ENCODE data around the gene ADAMTSL3. TPM values are rescaled to one million over a fixed set of nuclear protein-coding genes. Genes with fewer than 3 reads are reported as not detected.

ADAMTSL3 gene
- polyA plus RNA-seq, 1 donor from 2014 or later = 0.51 TPM

DNA sequence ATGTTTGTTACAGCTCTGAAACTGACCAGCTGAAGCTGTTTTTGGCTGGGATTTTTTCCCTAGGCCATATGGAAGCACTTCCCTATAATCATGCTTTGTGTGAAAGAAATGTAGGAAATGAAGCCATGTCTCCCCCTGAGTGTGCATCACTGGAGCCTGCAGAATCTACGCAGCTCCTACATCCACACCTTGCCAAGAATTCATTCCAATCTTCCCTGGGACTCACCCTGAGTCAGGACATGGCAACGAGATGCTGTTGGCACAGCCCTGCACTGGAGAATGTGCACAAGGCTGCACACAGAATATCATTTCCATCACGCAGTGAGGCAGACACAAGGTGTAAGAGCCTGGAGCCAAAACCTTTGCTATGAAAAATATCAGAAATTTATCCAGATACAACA is 189.5 kb downstream of the ADAMTSL3 start:
- Histone ChIP-seq H4K20me1 (ENCODE audit: insufficient read depth) (no peaks in the 10 kb centered on the region), H3F3A (ENCODE audit: insufficient read depth, low read length, poor library complexity, severe bottlenecking) (no peaks in the 10 kb centered on the region), H2AFZ (ENCODE audit: low read depth, low read length) (no peak overlapping the region), H3K9me3 (ENCODE audit: low read length) (no peaks in the 10 kb centered on the region), H3K9me2 (ENCODE audit: insufficient read depth, low read length) (no peaks in the 10 kb centered on the region), H3K4me3 (ENCODE audit: low read length) (no peak overlapping the region), H3K79me2 (replicated peaks; ENCODE audit: insufficient read depth, low read length) (no peaks in the 10 kb centered on the region), H3K9ac (ENCODE audit: low read length) (no peak overlapping the region), H3K36me3 (ENCODE audit: insufficient read depth, low read length) (no peaks in the 10 kb centered on the region), H3K27me3 (ENCODE audit: insufficient read depth, low read depth, low read length) (no peaks in the 10 kb centered on the region), H3K4me2 (ENCODE audit: low read length) (no peak overlapping the region), H3K27ac (ENCODE audit: low read length) (no peak overlapping the region)
- TF ChIP-seq EZH2 (IDR thresholded peaks at IDR 0.05; ENCODE audit: borderline replicate concordance, insufficient read depth, low read length, poor library complexity, severe bottlenecking) (no peak), TAF1 (IDR thresholded peaks at IDR 0.05; ENCODE audit: low read depth) (no peak), POLR2AphosphoS5 (IDR thresholded peaks at IDR 0.05) (no peak), EP300 (conservative IDR thresholded peaks at IDR 0.05; ENCODE audit: poor library complexity, severe bottlenecking) (no peak), SMC3 (conservative IDR thresholded peaks at IDR 0.05; ENCODE audit: poor library complexity) (no peak), MXI1 (conservative IDR thresholded peaks at IDR 0.05; ENCODE audit: poor library complexity, severe bottlenecking) (no peak), RAD21 (conservative IDR thresholded peaks at IDR 0.05) (no peak), CTCF (IDR thresholded peaks at IDR 0.05; ENCODE audit: poor library complexity, severe bottlenecking) (no peak)
- TF ChIP-seq, protein P1, sequence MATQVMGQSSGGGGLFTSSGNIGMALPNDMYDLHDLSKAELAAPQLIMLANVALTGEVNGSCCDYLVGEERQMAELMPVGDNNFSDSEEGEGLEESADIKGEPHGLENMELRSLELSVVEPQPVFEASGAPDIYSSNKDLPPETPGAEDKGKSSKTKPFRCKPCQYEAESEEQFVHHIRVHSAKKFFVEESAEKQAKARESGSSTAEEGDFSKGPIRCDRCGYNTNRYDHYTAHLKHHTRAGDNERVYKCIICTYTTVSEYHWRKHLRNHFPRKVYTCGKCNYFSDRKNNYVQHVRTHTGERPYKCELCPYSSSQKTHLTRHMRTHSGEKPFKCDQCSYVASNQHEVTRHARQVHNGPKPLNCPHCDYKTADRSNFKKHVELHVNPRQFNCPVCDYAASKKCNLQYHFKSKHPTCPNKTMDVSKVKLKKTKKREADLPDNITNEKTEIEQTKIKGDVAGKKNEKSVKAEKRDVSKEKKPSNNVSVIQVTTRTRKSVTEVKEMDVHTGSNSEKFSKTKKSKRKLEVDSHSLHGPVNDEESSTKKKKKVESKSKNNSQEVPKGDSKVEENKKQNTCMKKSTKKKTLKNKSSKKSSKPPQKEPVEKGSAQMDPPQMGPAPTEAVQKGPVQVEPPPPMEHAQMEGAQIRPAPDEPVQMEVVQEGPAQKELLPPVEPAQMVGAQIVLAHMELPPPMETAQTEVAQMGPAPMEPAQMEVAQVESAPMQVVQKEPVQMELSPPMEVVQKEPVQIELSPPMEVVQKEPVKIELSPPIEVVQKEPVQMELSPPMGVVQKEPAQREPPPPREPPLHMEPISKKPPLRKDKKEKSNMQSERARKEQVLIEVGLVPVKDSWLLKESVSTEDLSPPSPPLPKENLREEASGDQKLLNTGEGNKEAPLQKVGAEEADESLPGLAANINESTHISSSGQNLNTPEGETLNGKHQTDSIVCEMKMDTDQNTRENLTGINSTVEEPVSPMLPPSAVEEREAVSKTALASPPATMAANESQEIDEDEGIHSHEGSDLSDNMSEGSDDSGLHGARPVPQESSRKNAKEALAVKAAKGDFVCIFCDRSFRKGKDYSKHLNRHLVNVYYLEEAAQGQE (IDR thresholded peaks at IDR 0.05; ENCODE audit: borderline replicate concordance) = no peak

DNA sequence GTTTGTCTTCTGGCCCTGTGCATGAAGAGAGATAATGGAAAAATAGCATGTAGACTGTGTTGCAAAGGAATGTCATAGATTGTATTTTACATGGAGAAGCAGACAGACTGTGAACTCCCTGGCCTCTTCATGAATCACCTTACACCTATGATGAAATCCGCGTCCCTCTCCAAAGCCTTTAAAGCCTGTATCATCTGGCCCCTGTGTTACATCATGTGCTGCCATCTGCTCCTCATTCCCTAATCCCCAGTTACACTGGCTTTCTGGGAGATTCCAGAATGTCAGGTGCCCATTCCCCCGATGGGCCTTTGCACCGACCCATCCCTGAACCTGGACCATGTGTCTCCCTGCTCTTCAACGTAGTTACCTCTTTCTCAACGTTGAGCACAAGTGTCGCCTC is 190.8 kb downstream of the ADAMTSL3 start:
- Histone ChIP-seq H3K27me3 (ENCODE audit: insufficient read depth, low read depth, low read length) (no peaks in the 10 kb centered on the region), H3K9ac (ENCODE audit: low read length) (no peak overlapping the region), H3K36me3 (ENCODE audit: insufficient read depth, low read length) (no peaks in the 10 kb centered on the region), H3K9me2 (ENCODE audit: insufficient read depth, low read length) (no peaks in the 10 kb centered on the region), H4K20me1 (ENCODE audit: insufficient read depth) (no peaks in the 10 kb centered on the region), H3K4me3 (ENCODE audit: low read length) (no peak overlapping the region), H3K9me3 (ENCODE audit: low read length) (no peaks in the 10 kb centered on the region), H3K27ac (ENCODE audit: low read length) (no peak overlapping the region), H3F3A (ENCODE audit: insufficient read depth, low read length, poor library complexity, severe bottlenecking) (no peaks in the 10 kb centered on the region), H3K4me2 (ENCODE audit: low read length) (no peak overlapping the region), H3K79me2 (replicated peaks; ENCODE audit: insufficient read depth, low read length) (no peaks in the 10 kb centered on the region), H2AFZ (ENCODE audit: low read depth, low read length) (no peak overlapping the region)
- TF ChIP-seq EP300 (conservative IDR thresholded peaks at IDR 0.05; ENCODE audit: poor library complexity, severe bottlenecking) (no peak), CTCF (IDR thresholded peaks at IDR 0.05; ENCODE audit: poor library complexity, severe bottlenecking) (no peak), TAF1 (IDR thresholded peaks at IDR 0.05; ENCODE audit: low read depth) (no peak), EZH2 (IDR thresholded peaks at IDR 0.05; ENCODE audit: borderline replicate concordance, insufficient read depth, low read length, poor library complexity, severe bottlenecking) (no peak), SMC3 (conservative IDR thresholded peaks at IDR 0.05; ENCODE audit: poor library complexity) (no peak), RAD21 (conservative IDR thresholded peaks at IDR 0.05) (no peak), POLR2AphosphoS5 (IDR thresholded peaks at IDR 0.05) (no peak), MXI1 (conservative IDR thresholded peaks at IDR 0.05; ENCODE audit: poor library complexity, severe bottlenecking) (no peak)
- TF ChIP-seq, protein P1 (IDR thresholded peaks at IDR 0.05; ENCODE audit: borderline replicate concordance) = no peak

Data from neural cell (in vitro differentiated cells).